ENCODE data around the gene RNF141. TPM values are rescaled to one million over a fixed set of nuclear protein-coding genes. Genes with fewer than 3 reads are reported as not detected.

RNF141 gene
- total and polyA plus RNA-seq, 12 donors: 6.7 to 43.0 (median 34.2) TPM

- no peak for DNase-seq
- 81 to 86% methylated on average over 1 of the region's 1 CpG for WGBS, 2 donors
- no peak for TF ChIP-seq CTCF (IDR thresholded peaks at IDR 0.05)
Measured at GRCh38 chr11:10522276-10522675, 18.7 kb downstream of the RNF141 start.

GRCh38 chr11:10520562-10520961 is 20.4 kb downstream of the RNF141 start:
- Histone ChIP-seq H3K36me3 (peaks cover 0 to 95% (median 25%) of the 10 kb centered on the region in 9 donors), H3K4me3 (no peak overlapping the region), H3K9me3 (no peaks in the 10 kb centered on the region), H3K4me1 (peaks cover 0 to 4% (median 0%) of the 10 kb centered on the region in 9 donors), H3K27me3 (no peaks in the 10 kb centered on the region), H3K27ac (no peak overlapping the region)
- DNase-seq (no peak), ATAC-seq (no peak)
- intact Hi-C loops (cut with DNase I): no loop called here
- no peak for TF ChIP-seq CTCF (IDR thresholded peaks at IDR 0.05)
- 91 to 98% methylated on average over 2 of the region's 2 CpGs for WGBS, 2 donors

More at GRCh38 chr11:10522276-10522675, 18.7 kb downstream of the RNF141 start:
- Histone ChIP-seq H3K27me3 (no peaks in the 10 kb centered on the region), H3K27ac (no peak overlapping the region), H3K36me3 (peaks cover 0 to 98% (median 25%) of the 10 kb centered on the region in 9 donors), H3K9me3 (no peaks in the 10 kb centered on the region), H3K4me1 (peaks cover 0 to 4% (median 0%) of the 10 kb centered on the region in 9 donors), H3K4me3 (no peak overlapping the region)
- intact Hi-C loops (cut with DNase I): no loop called here
- no peak for ATAC-seq

- intact Hi-C loops (cut with DNase I): loop anchor here in 7 of 10 donors (5.0 to 10.0 kb wide), 4 partner anchors 115 to 218 kb away; no protein-coding TSS in a partner anchor
- peaks cover 0 to 7% (median 4%) of the 10 kb centered on the region in 9 donors for H3K4me1 ChIP-seq
- ATAC-seq (no peak), DNase-seq (no peak)
- H3K27ac ChIP-seq: no peak overlapping the region
- TF ChIP-seq CTCF (IDR thresholded peaks at IDR 0.05): no peak
- WGBS, 2 donors: 97 to 100% methylated on average over 2 of the region's 2 CpGs
- no peaks in the 10 kb centered on the region for H3K27me3 ChIP-seq
- H3K9me3 ChIP-seq: no peaks in the 10 kb centered on the region
- H3K36me3 ChIP-seq: peaks cover 0 to 95% (median 23%) of the 10 kb centered on the region in 9 donors
- H3K4me3 ChIP-seq: no peak overlapping the region
Measured at GRCh38 chr11:10519630-10520029, 21.4 kb downstream of the RNF141 start.

GRCh38 chr11:10518891-10519290 is 22.1 kb downstream of the RNF141 start:
- intact Hi-C loops (cut with DNase I): loop anchor here in 7 of 10 donors (5.0 to 10.0 kb wide), 4 partner anchors 114 to 218 kb away; no protein-coding TSS in a partner anchor

More at GRCh38 chr11:10518891-10519290, 22.1 kb downstream of the RNF141 start:
- no peak overlapping the region for H3K4me3 ChIP-seq
- no peaks in the 10 kb centered on the region for H3K9me3 ChIP-seq
- no peak for TF ChIP-seq CTCF (IDR thresholded peaks at IDR 0.05)
- H3K27me3 ChIP-seq: no peaks in the 10 kb centered on the region
- H3K36me3 ChIP-seq: peaks cover 0 to 95% (median 20%) of the 10 kb centered on the region in 9 donors
- no peak for ATAC-seq
- no peak overlapping the region for H3K27ac ChIP-seq
- 86 to 90% methylated on average over 2 of the region's 2 CpGs for WGBS, 2 donors
- DNase-seq: no peak
- H3K4me1 ChIP-seq: peaks cover 0 to 12% (median 7%) of the 10 kb centered on the region in 9 donors
